Upper lobe of left lung (tissue), 4 donors: ENCODE data around the gene SPTBN5.

Experiments used
- CTCF ChIP-seq, 6 experiments: fragments of 450-650 bp in 4 of 6; fragments of 200-600 bp in 2 of 6; sonication (generic) in 2 of 6; IDR thresholded peaks; one replicate each; pipeline ENCODE4 v1.5.1; 2016 to 2019; ENCODE audit warnings: antibody characterized with exemption in 6 of 6
- POLR2AphosphoS5 ChIP-seq, 2 donors: sonication (generic); formaldehyde crosslinking; IDR thresholded peaks; one replicate each; pipeline ENCODE4 v1.5.1; 2017; ENCODE audit warnings: antibody characterized with exemption in 2 of 2

- no peak for TF ChIP-seq POLR2AphosphoS5 (IDR thresholded peaks at IDR 0.05)
- no peak for TF ChIP-seq CTCF (IDR thresholded peaks at IDR 0.05)
Measured at GRCh38 chr15:41828807-41829141, 65.1 kb downstream of the SPTBN5 start.
